Measurements from ENCODE around the gene PDE4B.

Gene PDE4B

DNA sequence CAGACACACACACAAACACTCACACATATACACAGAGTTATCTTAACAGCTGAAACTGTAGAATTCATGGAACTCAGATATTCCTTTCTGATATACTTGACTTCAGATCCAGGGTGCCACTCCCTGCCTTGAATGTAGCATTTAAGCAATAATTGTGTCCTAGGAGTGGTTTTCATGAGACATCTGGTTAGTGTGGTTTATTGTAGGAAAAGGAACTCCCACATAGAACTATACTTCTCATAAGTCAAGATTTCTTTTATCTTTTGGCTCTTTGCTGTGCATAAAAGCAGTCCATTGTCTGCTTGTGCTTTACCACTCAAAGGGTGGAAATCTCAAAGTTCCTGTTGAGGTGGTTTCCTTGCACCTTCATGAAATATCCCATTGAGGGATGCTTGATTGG, 468.7 kb downstream of the PDE4B start:
- Histone ChIP-seq H3F3A (ENCODE audit: insufficient read depth, low read length) (no peaks in the 10 kb centered on the region), H4K20me1 (ENCODE audit: insufficient read depth, low read length) (no peaks in the 10 kb centered on the region), H3K4me2 (ENCODE audit: low read length) (no peak overlapping the region), H3K36me3 (ENCODE audit: insufficient read depth, low read length) (no peaks in the 10 kb centered on the region), H3K79me2 (ENCODE audit: insufficient read depth, low read length) (no peaks in the 10 kb centered on the region), H3K27ac (ENCODE audit: low read depth, low read length, poor library complexity, severe bottlenecking) (no peak overlapping the region), H2AFZ (ENCODE audit: low read length) (no peak overlapping the region), H3K27me3 (ENCODE audit: insufficient read depth, low read length) (no peaks in the 10 kb centered on the region), H3K4me1 (ENCODE audit: insufficient read depth, low read length, severe bottlenecking) (peaks cover 4% of the 10 kb centered on the region), H3K9ac (ENCODE audit: low read length) (no peak overlapping the region), H3K9me3 (ENCODE audit: low read length) (no peaks in the 10 kb centered on the region), H3K4me3 (ENCODE audit: low read depth, low read length, poor library complexity, severe bottlenecking) (no peak overlapping the region), H3K9me2 (ENCODE audit: low read depth, low read length) (no peaks in the 10 kb centered on the region)
- TF ChIP-seq, protein P1, sequence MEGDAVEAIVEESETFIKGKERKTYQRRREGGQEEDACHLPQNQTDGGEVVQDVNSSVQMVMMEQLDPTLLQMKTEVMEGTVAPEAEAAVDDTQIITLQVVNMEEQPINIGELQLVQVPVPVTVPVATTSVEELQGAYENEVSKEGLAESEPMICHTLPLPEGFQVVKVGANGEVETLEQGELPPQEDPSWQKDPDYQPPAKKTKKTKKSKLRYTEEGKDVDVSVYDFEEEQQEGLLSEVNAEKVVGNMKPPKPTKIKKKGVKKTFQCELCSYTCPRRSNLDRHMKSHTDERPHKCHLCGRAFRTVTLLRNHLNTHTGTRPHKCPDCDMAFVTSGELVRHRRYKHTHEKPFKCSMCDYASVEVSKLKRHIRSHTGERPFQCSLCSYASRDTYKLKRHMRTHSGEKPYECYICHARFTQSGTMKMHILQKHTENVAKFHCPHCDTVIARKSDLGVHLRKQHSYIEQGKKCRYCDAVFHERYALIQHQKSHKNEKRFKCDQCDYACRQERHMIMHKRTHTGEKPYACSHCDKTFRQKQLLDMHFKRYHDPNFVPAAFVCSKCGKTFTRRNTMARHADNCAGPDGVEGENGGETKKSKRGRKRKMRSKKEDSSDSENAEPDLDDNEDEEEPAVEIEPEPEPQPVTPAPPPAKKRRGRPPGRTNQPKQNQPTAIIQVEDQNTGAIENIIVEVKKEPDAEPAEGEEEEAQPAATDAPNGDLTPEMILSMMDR (IDR thresholded peaks at IDR 0.05; ENCODE audit: low read length) = no peak
- no peak for TF ChIP-seq EZH2 (IDR thresholded peaks at IDR 0.05; ENCODE audit: borderline replicate concordance, low read length)

GRCh38 chr1:66262208-66262963, 469.7 kb downstream of the PDE4B start:
- H3K27ac ChIP-seq (ENCODE audit: low read depth, low read length, poor library complexity, severe bottlenecking) = no peak overlapping the region
- H3K4me3 ChIP-seq (ENCODE audit: low read depth, low read length, poor library complexity, severe bottlenecking) = no peak overlapping the region
- no peaks in the 10 kb centered on the region for H4K20me1 ChIP-seq (ENCODE audit: insufficient read depth, low read length)
- TF ChIP-seq, protein P1 (IDR thresholded peaks at IDR 0.05; ENCODE audit: low read length) = no peak
- no peak for TF ChIP-seq EZH2 (IDR thresholded peaks at IDR 0.05; ENCODE audit: borderline replicate concordance, low read length)
- H3K79me2 ChIP-seq (ENCODE audit: insufficient read depth, low read length) = no peaks in the 10 kb centered on the region
- no peak overlapping the region for H2AFZ ChIP-seq (ENCODE audit: low read length)
- H3K9me2 ChIP-seq (ENCODE audit: low read depth, low read length) = no peaks in the 10 kb centered on the region
- H3K27me3 ChIP-seq (ENCODE audit: insufficient read depth, low read length) = no peaks in the 10 kb centered on the region
- no peaks in the 10 kb centered on the region for H3K9me3 ChIP-seq (ENCODE audit: low read length)
- no peaks in the 10 kb centered on the region for H3F3A ChIP-seq (ENCODE audit: insufficient read depth, low read length)
- H3K9ac ChIP-seq (ENCODE audit: low read length) = no peak overlapping the region
- H3K4me2 ChIP-seq (ENCODE audit: low read length) = no peak overlapping the region
- no peaks in the 10 kb centered on the region for H3K36me3 ChIP-seq (ENCODE audit: insufficient read depth, low read length)
- H3K4me1 ChIP-seq (ENCODE audit: insufficient read depth, low read length, severe bottlenecking) = peaks cover 8% of the 10 kb centered on the region

DNA sequence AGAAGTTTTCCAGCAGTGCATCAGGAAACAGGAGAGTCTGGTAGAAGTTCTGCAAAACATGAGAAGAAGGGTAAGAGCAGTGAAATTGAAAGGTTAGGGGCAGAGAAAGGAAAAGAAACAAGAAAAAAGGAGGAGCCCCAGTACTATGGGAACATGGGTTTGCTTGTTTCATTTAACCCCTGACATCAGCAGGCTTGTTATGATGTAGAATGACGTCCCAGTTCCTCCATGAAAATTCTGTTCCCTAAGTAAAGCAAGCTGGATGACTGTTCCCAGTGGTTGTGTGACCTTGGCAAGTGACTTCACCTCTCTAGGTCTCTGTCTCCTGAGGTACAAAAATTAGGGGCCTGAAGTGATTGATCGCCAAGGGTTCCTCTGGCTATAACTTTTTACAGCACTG, 472.6 kb downstream of the PDE4B start:
- TF ChIP-seq, protein P1 (IDR thresholded peaks at IDR 0.05; ENCODE audit: low read length) = no peak
- TF ChIP-seq EZH2 (IDR thresholded peaks at IDR 0.05; ENCODE audit: borderline replicate concordance, low read length) = no peak
- H3F3A ChIP-seq (ENCODE audit: insufficient read depth, low read length) = no peaks in the 10 kb centered on the region

More for the DNA sequence above, 472.6 kb downstream of the PDE4B start:
- no peaks in the 10 kb centered on the region for H3K27me3 ChIP-seq (ENCODE audit: insufficient read depth, low read length)
- no peaks in the 10 kb centered on the region for H3K36me3 ChIP-seq (ENCODE audit: insufficient read depth, low read length)
- H3K4me2 ChIP-seq (ENCODE audit: low read length) = no peak overlapping the region
- no peak overlapping the region for H3K27ac ChIP-seq (ENCODE audit: low read depth, low read length, poor library complexity, severe bottlenecking)
- H3K4me3 ChIP-seq (ENCODE audit: low read depth, low read length, poor library complexity, severe bottlenecking) = no peak overlapping the region
- H4K20me1 ChIP-seq (ENCODE audit: insufficient read depth, low read length) = no peaks in the 10 kb centered on the region
- no peak overlapping the region for H2AFZ ChIP-seq (ENCODE audit: low read length)
- no peaks in the 10 kb centered on the region for H3K9me2 ChIP-seq (ENCODE audit: low read depth, low read length)
- H3K79me2 ChIP-seq (ENCODE audit: insufficient read depth, low read length) = no peaks in the 10 kb centered on the region
- H3K4me1 ChIP-seq (ENCODE audit: insufficient read depth, low read length, severe bottlenecking) = peaks cover 8% of the 10 kb centered on the region
- H3K9ac ChIP-seq (ENCODE audit: low read length) = no peak overlapping the region
- H3K9me3 ChIP-seq (ENCODE audit: low read length) = no peaks in the 10 kb centered on the region
